ENCODE results near the gene NAP1L4. TPM values are rescaled to one million over a fixed set of nuclear protein-coding genes. Genes with fewer than 3 reads are reported as not detected.

NAP1L4 gene
- total RNA-seq, 1 experiment from 2014 or later, result 144 TPM

DNA sequence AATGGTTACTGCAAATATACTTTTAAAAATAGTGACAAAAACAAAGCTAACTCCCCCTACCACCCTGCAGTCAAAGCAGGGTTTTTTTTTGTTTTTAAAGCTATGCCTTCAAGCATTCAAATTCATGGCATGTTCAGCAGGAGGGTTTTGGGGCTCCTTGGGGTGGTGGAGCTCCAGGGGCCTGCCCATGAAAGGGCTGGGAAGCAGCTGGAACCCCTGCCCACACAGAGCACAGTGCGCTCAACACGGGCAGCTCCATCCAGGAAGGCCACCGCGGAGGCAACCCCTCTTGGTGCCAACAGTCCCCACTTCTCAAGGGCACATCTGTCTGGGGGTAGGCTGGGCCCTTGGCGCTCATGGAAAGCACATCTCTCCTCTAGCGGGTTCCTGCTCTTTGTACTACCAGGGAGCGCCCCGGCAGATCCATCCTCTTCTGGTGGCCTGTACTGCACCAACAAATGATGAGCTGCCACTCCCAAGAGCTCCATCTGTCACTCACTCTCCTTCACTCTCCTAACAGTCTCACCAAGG lies 46.3 kb downstream of the NAP1L4 start:
- H3K79me2 ChIP-seq (ENCODE audit: insufficient read depth, low read length), result peaks cover 35% of the 10 kb centered on the region; the same call in 1 of the 2 replicates
- DNase-seq (ENCODE audit: low read depth, low spot score) (no peak), ATAC-seq (no peak)
- H3K4me2 ChIP-seq (ENCODE audit: low read length), result no peak overlapping the region
- TF ChIP-seq CEBPB (IDR thresholded peaks at IDR 0.05; ENCODE audit: low read depth), result no peak
- no peak for TF ChIP-seq ELF1 (IDR thresholded peaks at IDR 0.05; ENCODE audit: borderline replicate concordance, low read depth)
- TF ChIP-seq ZBTB33 (IDR thresholded peaks at IDR 0.05; ENCODE audit: extremely low read depth, insufficient replicate concordance, low read length), result no peak
- TF ChIP-seq CBX3 (IDR thresholded peaks at IDR 0.05; ENCODE audit: low read depth), result no peak
- no peak for TF ChIP-seq EZH2phosphoT487 (IDR thresholded peaks at IDR 0.05; ENCODE audit: borderline replicate concordance)
- no peak for TF ChIP-seq EGR1 (IDR thresholded peaks at IDR 0.05; ENCODE audit: low read depth)
- no peak overlapping the region for H3K27ac ChIP-seq (ENCODE audit: low read depth, low read length)
- ChIA-PET RAD21 (ENCODE audit: low non-redundant PET in 1 of 2, low total read pairs in 2 of 2, uncharacterized antibody in 2 of 2, unreplicated experiment in 2 of 2) (no interaction called here), POLR2A (no interaction called here), CTCF (no interaction called here)
- H3K9ac ChIP-seq (ENCODE audit: low read length), result no peak overlapping the region
- H3K9me3 ChIP-seq (ENCODE audit: control insufficient read depth in 1 of 2, insufficient read depth in 1 of 2, low read depth in 1 of 2, low read length in 2 of 2), result no peaks in the 10 kb centered on the region
- BruUV-seq (replicated peaks), result no TSS peak
- no peaks in the 10 kb centered on the region for H4K20me1 ChIP-seq (ENCODE audit: insufficient read depth)
- no peak overlapping the region for H2AFZ ChIP-seq (ENCODE audit: low read depth, low read length, poor library complexity, severe bottlenecking)
- H3K36me3 ChIP-seq (ENCODE audit: control insufficient read depth in 1 of 2, insufficient read depth in 2 of 2, low read length in 2 of 2), result peaks cover 15 to 28% of the 10 kb centered on the region in 2 experiments; a peak in 2 of 4 replicates
- intact Hi-C loops (cut with micrococcal nuclease), result no loop called here
- H3K27me3 ChIP-seq (ENCODE audit: insufficient read depth, low read length), result no peaks in the 10 kb centered on the region
- H3K4me1 ChIP-seq (ENCODE audit: control insufficient read depth in 1 of 2, insufficient read depth in 2 of 2, low read length in 2 of 2), result peaks cover 11 to 29% of the 10 kb centered on the region in 2 experiments
- H3K4me3 ChIP-seq (replicated peaks in 1 of 2; ENCODE audit: low read depth in 1 of 2, low read length in 2 of 2), result no peak overlapping the region
- H3K9me2 ChIP-seq (ENCODE audit: insufficient read depth), result no peaks in the 10 kb centered on the region

DNA sequence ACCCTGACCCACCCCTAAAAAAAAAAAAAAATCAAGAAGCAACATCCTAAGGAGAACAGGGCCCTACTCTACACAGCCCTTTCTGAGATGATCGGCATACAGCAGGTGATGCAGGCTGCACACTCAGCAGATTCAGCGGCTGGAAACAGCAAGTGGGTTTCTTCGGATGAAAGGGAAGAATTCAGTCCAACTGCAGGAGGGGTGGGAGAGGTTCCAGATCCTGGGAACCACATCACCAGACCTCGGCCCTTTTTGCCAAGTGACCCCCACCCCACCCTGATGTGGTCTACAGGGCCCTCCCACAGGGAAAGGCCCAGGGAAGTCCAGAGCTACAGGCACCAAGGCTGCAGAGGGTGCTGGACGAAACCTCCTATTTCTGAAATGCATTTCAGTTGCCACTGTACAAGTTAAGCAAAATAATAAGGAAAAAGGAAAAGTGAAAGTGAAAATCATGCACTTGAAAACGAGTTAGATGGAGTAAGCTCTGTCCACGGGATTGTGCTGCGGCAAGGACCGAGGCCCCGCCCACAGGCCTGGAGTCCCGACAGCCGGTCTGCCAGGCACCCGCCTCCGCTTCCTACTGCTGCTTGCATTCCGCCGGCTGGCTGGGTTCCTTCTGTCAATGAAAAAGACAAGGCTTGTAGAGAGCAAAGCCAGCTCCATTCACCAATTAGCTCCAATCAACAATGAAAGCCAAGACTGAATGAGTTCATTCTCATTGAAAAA lies 46.9 kb downstream of the NAP1L4 start:
- Histone ChIP-seq H3K36me3 (ENCODE audit: control insufficient read depth in 1 of 2, insufficient read depth in 2 of 2, low read length in 2 of 2) (peaks cover 12 to 28% of the 10 kb centered on the region in 2 experiments; a peak in 2 of 4 replicates), H3K4me2 (ENCODE audit: low read length) (no peak overlapping the region), H3K9me2 (ENCODE audit: insufficient read depth) (no peaks in the 10 kb centered on the region), H3K9ac (ENCODE audit: low read length) (no peak overlapping the region), H3K9me3 (ENCODE audit: control insufficient read depth in 1 of 2, insufficient read depth in 1 of 2, low read depth in 1 of 2, low read length in 2 of 2) (no peaks in the 10 kb centered on the region), H3K4me1 (ENCODE audit: control insufficient read depth in 1 of 2, insufficient read depth in 2 of 2, low read length in 2 of 2) (peaks cover 17 to 36% of the 10 kb centered on the region in 2 experiments), H4K20me1 (ENCODE audit: insufficient read depth) (no peaks in the 10 kb centered on the region), H3K4me3 (replicated peaks in 1 of 2; ENCODE audit: low read depth in 1 of 2, low read length in 2 of 2) (no peak overlapping the region), H3K27me3 (ENCODE audit: insufficient read depth, low read length) (no peaks in the 10 kb centered on the region), H3K27ac (ENCODE audit: low read depth, low read length) (no peak overlapping the region), H3K79me2 (ENCODE audit: insufficient read depth, low read length) (peaks cover 35% of the 10 kb centered on the region; the same call in 1 of the 2 replicates), H2AFZ (ENCODE audit: low read depth, low read length, poor library complexity, severe bottlenecking) (no peak overlapping the region)
- RAD21 ChIA-PET (ENCODE audit: low non-redundant PET in 1 of 2, low total read pairs in 2 of 2, uncharacterized antibody in 2 of 2, unreplicated experiment in 2 of 2), result no interaction called here
- no TSS peak for BruUV-seq (replicated peaks)
- ATAC-seq (no peak), DNase-seq (ENCODE audit: low read depth, low spot score) (no peak)
- intact Hi-C loops (cut with micrococcal nuclease), result no loop called here
- CTCF ChIA-PET, result no interaction called here
- POLR2A ChIA-PET, result no interaction called here
- TF ChIP-seq TCF7L2 (IDR thresholded peaks at IDR 0.05; ENCODE audit: borderline replicate concordance, extremely low read depth, insufficient read depth, insufficient read length) (no peak), POLR2A (IDR thresholded peaks at IDR 0.05; ENCODE audit: borderline replicate concordance, extremely low read depth, insufficient read depth, insufficient read length) (no peak), ELF1 (IDR thresholded peaks at IDR 0.05; ENCODE audit: borderline replicate concordance, low read depth) (no peak), ZBTB33 (IDR thresholded peaks at IDR 0.05; ENCODE audit: extremely low read depth, insufficient replicate concordance, low read length) (no peak), REST (IDR thresholded peaks at IDR 0.05; ENCODE audit: low read depth) (no peak), EGR1 (IDR thresholded peaks at IDR 0.05; ENCODE audit: low read depth) (no peak), CEBPB (IDR thresholded peaks at IDR 0.05; ENCODE audit: low read depth) (no peak)

Data from HCT116 (cell line).